ENCODE data around the gene USF3. TPM values are rescaled to one million over a fixed set of nuclear protein-coding genes. Genes with fewer than 3 reads are reported as not detected.

Gene USF3
- total and polyA plus RNA-seq, 2 of the 4 experiments (the other 2 are of a cell fraction), result 3.0 to 5.2 TPM

DNA sequence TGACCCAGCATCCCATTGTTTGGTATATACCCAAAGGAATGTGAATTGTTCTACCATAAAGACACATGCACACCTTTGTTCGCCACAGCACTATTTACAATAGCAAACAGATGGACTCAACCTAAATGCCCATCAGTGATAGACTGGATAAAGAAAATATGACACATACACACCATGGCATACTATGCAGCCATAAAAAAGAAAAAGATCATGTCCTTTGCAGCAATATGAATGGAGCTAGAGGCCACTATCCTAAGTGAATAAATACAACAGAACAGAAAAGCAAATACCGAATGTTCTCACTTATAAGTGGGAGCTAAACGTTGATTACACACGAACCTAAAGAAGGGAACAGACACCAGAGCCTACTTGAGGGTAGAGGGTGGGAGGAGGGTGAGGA is 11.4 kb upstream of the USF3 start:
- Histone ChIP-seq H3K9me1 (ENCODE audit: insufficient read depth, low read length) (no peaks in the 10 kb centered on the region), H3K4me1 (ENCODE audit: control insufficient read depth, insufficient read depth, low read length) (no peaks in the 10 kb centered on the region), H3K9ac (ENCODE audit: low read depth, low read length) (no peak overlapping the region), H4K91ac (ENCODE audit: insufficient read depth, low read depth, low read length) (no peak overlapping the region), H2AFZ (replicated peaks; ENCODE audit: low read length, poor library complexity) (no peak overlapping the region), H2BK120ac (ENCODE audit: low read depth, low read length) (no peak overlapping the region), H3K56ac (ENCODE audit: extremely low read depth, insufficient read depth, low read length) (no peak overlapping the region), H4K5ac (ENCODE audit: low read depth, low read length) (no peak overlapping the region), H3K18ac (ENCODE audit: low read depth, low read length) (no peak overlapping the region), H2AK5ac (ENCODE audit: low read depth, low read length) (no peak overlapping the region), H2BK15ac (ENCODE audit: low read depth, low read length) (no peak overlapping the region), H3K23ac (ENCODE audit: low read depth, low read length) (no peak overlapping the region), H4K20me1 (ENCODE audit: insufficient read depth, low read length) (no peaks in the 10 kb centered on the region), H3K4ac (ENCODE audit: low read depth, low read length) (no peak overlapping the region), H3K4me2 (ENCODE audit: low read depth, low read length) (no peak overlapping the region), H3K4me3 (ENCODE audit: insufficient read depth, low read depth, low read length) (no peak overlapping the region), H2BK20ac (ENCODE audit: low read depth, low read length) (no peak overlapping the region), H3K9me3 (ENCODE audit: control insufficient read depth, insufficient read depth, low read length) (no peaks in the 10 kb centered on the region), H4K8ac (ENCODE audit: low read depth in 2 of 2, low read length in 2 of 2) (no peak overlapping the region), H2AK9ac (replicated peaks; ENCODE audit: low read depth, low read length, poor library complexity) (no peak overlapping the region), H3K36me3 (ENCODE audit: control insufficient read depth, insufficient read depth, low read length) (no peaks in the 10 kb centered on the region), H3K27ac (ENCODE audit: insufficient read depth, low read length) (no peak overlapping the region), H2BK5ac (ENCODE audit: low read depth, low read length, poor library complexity, severe bottlenecking) (no peak overlapping the region), H3K79me1 (ENCODE audit: low read depth in 1 of 2, low read length in 2 of 2) (no peaks in the 10 kb centered on the region), H3K27me3 (ENCODE audit: control insufficient read depth, insufficient read depth, low read length) (no peaks in the 10 kb centered on the region), H3K14ac (replicated peaks; ENCODE audit: low read depth, low read length) (no peak overlapping the region)
- ChIA-PET CTCF (no interaction called here), POLR2A (ENCODE audit: unreplicated experiment) (no interaction called here)
- in situ Hi-C loops (cut with MboI; ENCODE audit: low sequenced_read_pairs) (no loop called here), intact Hi-C loops (cut with micrococcal nuclease) (no loop called here), dilution Hi-C loops (cut with HindIII; ENCODE audit: low sequenced_read_pairs, unreplicated experiment) (no loop called here)
- no TSS peak for BruUV-seq (replicated peaks)
- no CpG with 5 or more reads among the region's 4 CpGs for WGBS, 2 experiments (ENCODE audit: extremely low coverage in 2 of 2, insufficient read length in 1 of 2)
- no peak for ATAC-seq (ENCODE audit: low read depth)
- DNase-seq, result no peak
- TF ChIP-seq CHD1 (IDR thresholded peaks at IDR 0.05; ENCODE audit: low read depth, low read length), result no peak
- TF ChIP-seq MXI1 (IDR thresholded peaks at IDR 0.05; ENCODE audit: borderline replicate concordance, low read depth, low read length), result no peak
- no peak for TF ChIP-seq RFX5 (IDR thresholded peaks at IDR 0.05; ENCODE audit: low read depth, low read length)
- TF ChIP-seq, protein P1, sequence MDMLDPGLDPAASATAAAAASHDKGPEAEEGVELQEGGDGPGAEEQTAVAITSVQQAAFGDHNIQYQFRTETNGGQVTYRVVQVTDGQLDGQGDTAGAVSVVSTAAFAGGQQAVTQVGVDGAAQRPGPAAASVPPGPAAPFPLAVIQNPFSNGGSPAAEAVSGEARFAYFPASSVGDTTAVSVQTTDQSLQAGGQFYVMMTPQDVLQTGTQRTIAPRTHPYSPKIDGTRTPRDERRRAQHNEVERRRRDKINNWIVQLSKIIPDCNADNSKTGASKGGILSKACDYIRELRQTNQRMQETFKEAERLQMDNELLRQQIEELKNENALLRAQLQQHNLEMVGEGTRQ (IDR thresholded peaks at IDR 0.05; ENCODE audit: low read depth, low read length), result no peak
- no peak for TF ChIP-seq SMC3 (IDR thresholded peaks at IDR 0.05; ENCODE audit: low read depth, low read length)
- TF ChIP-seq CEBPB (IDR thresholded peaks at IDR 0.05; ENCODE audit: low read depth, low read length), result no peak
- TF ChIP-seq ELK1 (IDR thresholded peaks at IDR 0.05; ENCODE audit: borderline replicate concordance, low read depth, low read length), result no peak
- no peak for TF ChIP-seq MAZ (IDR thresholded peaks at IDR 0.05; ENCODE audit: borderline replicate concordance, low read depth, low read length)
- no peak for TF ChIP-seq POLR2A (IDR thresholded peaks at IDR 0.05; ENCODE audit: low read depth, low read length)
- TF ChIP-seq, protein P2, sequence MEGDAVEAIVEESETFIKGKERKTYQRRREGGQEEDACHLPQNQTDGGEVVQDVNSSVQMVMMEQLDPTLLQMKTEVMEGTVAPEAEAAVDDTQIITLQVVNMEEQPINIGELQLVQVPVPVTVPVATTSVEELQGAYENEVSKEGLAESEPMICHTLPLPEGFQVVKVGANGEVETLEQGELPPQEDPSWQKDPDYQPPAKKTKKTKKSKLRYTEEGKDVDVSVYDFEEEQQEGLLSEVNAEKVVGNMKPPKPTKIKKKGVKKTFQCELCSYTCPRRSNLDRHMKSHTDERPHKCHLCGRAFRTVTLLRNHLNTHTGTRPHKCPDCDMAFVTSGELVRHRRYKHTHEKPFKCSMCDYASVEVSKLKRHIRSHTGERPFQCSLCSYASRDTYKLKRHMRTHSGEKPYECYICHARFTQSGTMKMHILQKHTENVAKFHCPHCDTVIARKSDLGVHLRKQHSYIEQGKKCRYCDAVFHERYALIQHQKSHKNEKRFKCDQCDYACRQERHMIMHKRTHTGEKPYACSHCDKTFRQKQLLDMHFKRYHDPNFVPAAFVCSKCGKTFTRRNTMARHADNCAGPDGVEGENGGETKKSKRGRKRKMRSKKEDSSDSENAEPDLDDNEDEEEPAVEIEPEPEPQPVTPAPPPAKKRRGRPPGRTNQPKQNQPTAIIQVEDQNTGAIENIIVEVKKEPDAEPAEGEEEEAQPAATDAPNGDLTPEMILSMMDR (conservative IDR thresholded peaks at IDR 0.05; ENCODE audit: low read depth, low read length), result no peak
- no peak for TF ChIP-seq FOS (IDR thresholded peaks at IDR 0.05; ENCODE audit: low read depth, low read length)
- no peak for TF ChIP-seq BHLHE40 (IDR thresholded peaks at IDR 0.05; ENCODE audit: low read depth, low read length)
- TF ChIP-seq RCOR1 (IDR thresholded peaks at IDR 0.05; ENCODE audit: insufficient replicate concordance, low read length), result no peak
- TF ChIP-seq RAD21 (IDR thresholded peaks at IDR 0.05; ENCODE audit: low read length), result no peak
- TF ChIP-seq MAFK (IDR thresholded peaks at IDR 0.05; ENCODE audit: low read depth, low read length), result no peak
